Activated naive CD4-positive, alpha-beta T cell treated with anti-CD3 and anti-CD28 coated beads, Interleukin-2, amount 10 ng/mL, durations not matched to agents 7 days and 5 days (primary cell): ENCODE measurements around the gene PEAR1.

Experiments used
- CTCF ChIA-PET: fragments of 350-600 bp; sonication (Branson Sonifier 250); formaldehyde crosslinking; loops from one replicate; lab custom pipeline; 2021; ENCODE audit warnings: antibody characterized with exemption; lab: Charles Lee
- DNase-seq: peaks from one replicate; pipeline ENCODE4 v3.0.0-alpha.2; 2020
- H3K27ac Mint-ChIP-seq: one replicate; pipeline ENCODE4 v1.8.0; 2021; ENCODE audit warnings: mild to moderate bottlenecking, moderate library complexity, mixed read lengths
- H3K27me3 Mint-ChIP-seq: one replicate; pipeline ENCODE4 v1.8.0; 2021; ENCODE audit warnings: mild to moderate bottlenecking, mixed read lengths
- H3K36me3 Mint-ChIP-seq: one replicate; pipeline ENCODE4 v1.8.0; 2021; ENCODE audit warnings: mixed read lengths
- H3K4me1 Mint-ChIP-seq: one replicate; pipeline ENCODE4 v1.8.0; 2021; ENCODE audit warnings: mixed read lengths
- H3K4me3 Mint-ChIP-seq: one replicate; pipeline ENCODE4 v1.8.0; 2021; ENCODE audit warnings: mild to moderate bottlenecking, moderate library complexity, mixed read lengths
- H3K9me3 Mint-ChIP-seq: one replicate; pipeline ENCODE4 v1.8.0; 2021; ENCODE audit warnings: mixed read lengths

The PEAR1 gene

DNA sequence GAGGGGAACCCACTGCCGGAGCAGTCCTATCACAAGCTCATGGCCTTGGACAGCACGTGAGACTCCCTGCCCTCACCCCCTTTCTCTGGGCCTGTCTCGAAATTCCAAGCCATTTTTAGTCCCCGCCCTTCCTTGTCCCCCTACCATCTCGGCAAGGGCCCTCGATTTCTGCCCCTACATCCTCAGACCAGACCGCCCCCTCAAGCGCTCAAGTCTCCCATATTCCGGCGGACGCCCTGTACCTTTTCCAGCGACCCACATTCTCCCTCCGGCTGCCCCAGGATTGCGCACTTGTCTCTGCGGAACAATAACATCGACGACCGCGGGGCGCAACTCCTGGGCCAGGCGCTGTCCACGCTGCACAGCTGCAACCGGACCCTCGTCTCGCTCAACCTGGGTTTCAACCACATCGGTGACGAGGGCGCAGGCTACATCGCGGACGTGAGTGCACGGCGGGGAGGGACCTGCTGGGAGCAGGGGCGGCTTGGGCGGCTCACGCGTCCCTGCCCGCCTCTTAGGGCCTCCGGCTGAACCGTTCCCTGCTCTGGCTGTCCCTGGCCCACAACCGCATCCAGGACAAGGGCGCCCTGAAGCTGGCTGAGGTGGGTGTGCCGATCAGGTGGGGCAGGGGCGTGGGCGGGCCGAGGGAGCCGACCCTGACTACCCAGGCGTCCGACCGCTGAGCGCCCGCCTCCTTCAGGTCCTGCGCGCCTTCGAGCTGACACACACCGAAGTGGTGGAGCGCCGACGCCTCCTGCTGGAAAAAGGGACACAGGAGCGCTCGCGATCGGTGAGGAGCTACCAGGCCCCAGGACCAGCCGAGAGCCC lies 33.9 kb downstream of the PEAR1 start:
- Mint-ChIP-seq H3K9me3 (no peaks in the 10 kb centered on the region), H3K4me3 (no peak overlapping the region), H3K4me1 (peaks cover 22% of the 10 kb centered on the region), H3K36me3 (peaks cover 3% of the 10 kb centered on the region), H3K27ac (no peak overlapping the region), H3K27me3 (peaks cover 100% of the 10 kb centered on the region)
- CTCF ChIA-PET: interaction anchor here (0.6 to 11.2 kb wide), 21 partner anchors 8 to 268 kb away, joined by 3 to 105 read pairs (median 4); partner anchors contain the start of genes NTRK1 and PEAR1
- DNase-seq: peak; percentile 85

GRCh38 chr1:156928043-156928602 lies 34.6 kb downstream of the PEAR1 start:
- H3K4me1 Mint-ChIP-seq: peaks cover 22% of the 10 kb centered on the region
- peaks cover 100% of the 10 kb centered on the region for H3K27me3 Mint-ChIP-seq
- peaks cover 3% of the 10 kb centered on the region for H3K36me3 Mint-ChIP-seq
- H3K9me3 Mint-ChIP-seq: no peaks in the 10 kb centered on the region
- DNase-seq: no peak
- peak overlapping the region; percentile 16 for H3K4me3 Mint-ChIP-seq
- CTCF ChIA-PET: interaction anchor here (0.6 to 11.2 kb wide), 20 partner anchors 9 to 269 kb away, joined by 3 to 105 read pairs (median 4); partner anchors contain the start of genes NTRK1 and PEAR1
- peak overlapping the region; percentile 62 for H3K27ac Mint-ChIP-seq

DNA sequence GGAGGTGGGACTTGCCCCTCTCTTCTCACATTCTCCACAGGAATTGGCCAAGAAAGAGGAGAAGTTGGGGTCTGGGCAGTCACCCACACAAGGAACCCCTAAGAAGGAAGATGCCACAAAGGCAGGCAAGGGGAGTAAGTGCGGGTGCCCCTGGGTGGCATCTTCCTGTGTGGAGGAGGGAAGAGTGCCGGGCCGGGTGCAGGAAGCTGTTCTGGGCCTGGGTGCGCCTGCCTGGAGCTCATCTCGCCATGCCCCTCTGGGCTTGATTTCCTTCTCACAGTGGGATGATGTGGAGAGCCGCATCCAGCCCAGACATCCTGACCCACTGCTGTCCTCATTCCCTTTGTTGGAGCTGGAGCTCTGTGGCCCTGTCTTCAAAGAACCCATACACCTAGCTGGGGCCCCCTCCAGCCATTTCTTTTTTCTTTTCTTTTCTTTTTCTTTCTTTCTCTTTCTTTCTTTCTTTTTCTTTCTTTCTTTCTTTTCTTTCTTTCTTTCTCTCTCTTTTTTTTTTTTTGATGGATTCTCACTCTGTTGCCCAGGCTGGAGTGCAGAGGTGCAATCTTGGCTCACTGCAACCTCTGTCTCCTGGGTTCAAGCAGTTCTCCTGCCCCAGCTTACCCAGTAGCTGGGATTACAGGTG lies 36.2 kb downstream of the PEAR1 start:
- Mint-ChIP-seq H3K9me3 (no peaks in the 10 kb centered on the region), H3K27me3 (peaks cover 95% of the 10 kb centered on the region), H3K36me3 (no peaks in the 10 kb centered on the region), H3K27ac (no peak overlapping the region), H3K4me1 (peaks cover 18% of the 10 kb centered on the region), H3K4me3 (no peak overlapping the region)
- DNase-seq: no peak
- CTCF ChIA-PET: interaction anchor here (0.9 to 11.2 kb wide), 6 partner anchors 8 to 203 kb away, joined by 3 to 105 read pairs (median 10); partner anchors contain the start of gene PEAR1

DNA sequence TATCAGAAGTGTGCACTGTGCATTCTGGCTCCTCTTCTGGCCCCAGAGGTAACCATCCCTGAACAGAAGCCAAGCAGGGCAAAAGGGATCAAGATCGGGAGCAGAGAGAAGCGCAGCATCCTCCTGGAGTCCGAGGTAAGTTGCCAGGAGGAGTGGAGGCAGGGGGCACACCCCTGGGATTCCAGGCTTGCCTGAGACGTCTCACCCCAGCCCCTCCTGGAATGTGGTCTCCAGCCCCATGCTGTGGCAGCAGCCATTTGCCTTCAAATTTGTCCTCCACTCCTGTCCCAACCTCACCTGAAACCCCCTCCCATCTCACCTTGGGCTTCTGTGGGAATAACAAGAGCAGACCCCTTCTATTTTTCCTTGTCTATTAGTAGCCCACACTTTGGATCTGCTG lies 37.0 kb downstream of the PEAR1 start:
- H3K36me3 Mint-ChIP-seq: no peaks in the 10 kb centered on the region
- DNase-seq: no peak
- peaks cover 18% of the 10 kb centered on the region for H3K4me1 Mint-ChIP-seq
- H3K9me3 Mint-ChIP-seq: no peaks in the 10 kb centered on the region
- CTCF ChIA-PET: no interaction called here
- H3K4me3 Mint-ChIP-seq: no peak overlapping the region
- peaks cover 88% of the 10 kb centered on the region for H3K27me3 Mint-ChIP-seq
- H3K27ac Mint-ChIP-seq: no peak overlapping the region

DNA sequence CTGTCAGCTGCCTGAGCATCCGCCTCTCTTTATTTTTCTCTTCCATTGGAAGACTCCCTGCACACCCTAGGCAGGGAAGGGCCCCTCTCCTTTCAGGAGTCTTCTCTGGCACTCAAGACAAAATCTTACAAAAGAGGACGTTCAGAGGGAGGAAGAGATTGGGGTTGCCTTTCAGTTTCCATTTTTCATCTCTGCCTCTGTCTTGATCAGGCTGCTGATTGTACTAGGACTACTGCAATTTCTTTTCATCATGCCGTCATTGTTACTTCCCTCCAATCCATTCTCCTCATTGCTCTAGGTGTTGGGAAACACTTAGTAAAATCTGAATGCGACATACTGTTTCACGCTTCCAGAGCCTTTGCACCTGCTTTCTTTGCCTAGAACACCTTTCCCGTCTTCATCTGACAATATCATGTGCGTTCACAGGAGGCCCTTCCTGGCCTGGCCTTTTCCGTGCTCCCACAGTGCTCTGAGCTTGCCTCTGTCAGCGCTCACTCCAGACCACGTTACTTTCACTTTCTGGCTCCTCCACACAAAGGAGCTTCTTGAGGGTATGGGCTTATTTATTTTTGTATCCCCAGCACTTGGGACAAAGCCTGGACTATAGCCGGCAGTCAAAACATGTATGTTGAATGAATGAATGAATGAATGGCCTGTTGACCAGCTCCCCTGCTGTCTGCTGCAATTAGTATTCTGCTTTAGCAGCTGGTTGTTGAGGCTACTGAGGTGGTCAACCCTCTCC lies 37.9 kb downstream of the PEAR1 start:
- H3K9me3 Mint-ChIP-seq: no peaks in the 10 kb centered on the region
- H3K27me3 Mint-ChIP-seq: peaks cover 79% of the 10 kb centered on the region
- peaks cover 18% of the 10 kb centered on the region for H3K4me1 Mint-ChIP-seq
- CTCF ChIA-PET: interaction anchor here (0.7 to 1.0 kb wide), 3 partner anchors 20 to 159 kb away, joined by 3 to 4 read pairs (median 3); no protein-coding TSS in a partner anchor
- H3K27ac Mint-ChIP-seq: no peak overlapping the region
- H3K4me3 Mint-ChIP-seq: no peak overlapping the region
- DNase-seq: peak; percentile 31
- no peaks in the 10 kb centered on the region for H3K36me3 Mint-ChIP-seq

DNA sequence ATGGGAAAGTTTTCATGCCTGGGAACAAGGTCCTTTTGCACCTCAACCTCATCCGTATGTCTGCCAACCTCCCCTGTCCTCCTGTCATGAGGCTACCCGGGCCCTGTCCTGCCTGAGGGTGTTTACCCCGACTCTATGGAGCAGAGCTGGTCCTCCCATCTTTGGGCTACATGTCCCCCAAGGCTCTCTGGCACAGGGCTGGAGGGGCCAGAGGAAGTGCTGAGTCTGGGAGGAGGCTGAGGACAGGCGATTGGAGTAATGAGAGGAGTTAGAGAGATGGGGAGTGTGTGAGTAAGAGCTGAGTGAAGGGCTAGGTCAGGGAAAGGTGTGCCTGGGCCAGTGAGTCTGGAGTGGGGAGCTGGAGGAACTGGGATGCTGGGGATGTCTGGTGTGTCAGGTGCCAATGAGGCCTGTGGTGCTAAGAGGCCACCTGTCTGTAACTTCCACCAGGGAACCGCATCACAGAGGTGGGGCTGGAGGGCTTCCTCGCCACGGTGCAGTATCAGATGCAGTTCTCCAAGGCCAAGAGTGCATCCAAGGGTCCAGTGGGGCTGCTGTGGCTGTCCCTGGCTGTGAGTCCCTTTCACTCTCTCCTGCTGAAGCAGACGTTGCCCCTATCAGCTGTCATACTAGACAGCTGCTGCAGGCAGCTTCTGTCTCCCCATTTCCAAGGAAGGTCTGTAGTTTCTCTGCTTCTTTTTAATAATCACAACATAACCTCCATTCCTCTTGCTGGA lies 38.6 kb downstream of the PEAR1 start:
- H3K9me3 Mint-ChIP-seq: no peaks in the 10 kb centered on the region
- H3K4me1 Mint-ChIP-seq: peaks cover 16% of the 10 kb centered on the region
- no peak for DNase-seq
- no peak overlapping the region for H3K27ac Mint-ChIP-seq
- no peak overlapping the region for H3K4me3 Mint-ChIP-seq
- H3K27me3 Mint-ChIP-seq: peaks cover 71% of the 10 kb centered on the region
- no peaks in the 10 kb centered on the region for H3K36me3 Mint-ChIP-seq
- CTCF ChIA-PET: interaction anchor here (0.6 to 1.0 kb wide), 4 partner anchors 21 to 158 kb away, joined by 3 to 4 read pairs (median 3); no protein-coding TSS in a partner anchor

- Mint-ChIP-seq H3K27me3 (peaks cover 61% of the 10 kb centered on the region), H3K9me3 (no peaks in the 10 kb centered on the region), H3K4me3 (no peak overlapping the region), H3K27ac (no peak overlapping the region), H3K36me3 (peaks cover under 1% of the 10 kb centered on the region), H3K4me1 (peaks cover 10% of the 10 kb centered on the region)
- CTCF ChIA-PET: no interaction called here
- DNase-seq: no peak
Measured at GRCh38 chr1:156933136-156933535, 39.6 kb downstream of the PEAR1 start.

DNA sequence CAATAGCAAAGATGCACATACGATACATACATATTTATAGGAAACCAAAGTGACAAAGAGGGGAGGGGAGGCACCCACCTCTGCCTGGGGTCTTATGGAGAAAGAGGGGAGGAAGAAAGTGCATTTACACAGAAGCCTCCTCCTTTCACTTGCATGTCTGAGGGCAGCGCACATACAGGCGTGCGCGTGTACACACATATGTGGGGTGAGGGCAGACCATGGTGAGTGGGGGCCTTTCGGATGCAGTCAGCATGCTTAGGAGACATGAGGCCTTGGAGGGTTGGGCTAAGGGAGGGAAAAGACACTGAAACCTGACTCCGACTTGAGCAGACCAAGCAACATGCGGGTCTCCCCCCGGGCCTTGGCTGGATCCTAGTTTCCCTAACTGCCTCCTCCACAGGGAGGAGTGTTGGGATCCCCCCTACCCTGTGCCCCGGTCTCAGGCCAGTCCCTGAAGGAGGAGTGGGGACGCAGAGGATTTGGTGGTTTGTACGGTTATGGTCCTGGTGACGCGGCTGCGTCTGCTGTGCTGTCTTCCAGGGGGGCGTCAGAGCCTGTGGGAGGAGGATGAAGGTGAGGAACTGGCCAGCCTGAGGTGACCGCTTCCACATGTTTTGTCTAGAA lies 42.1 kb downstream of the PEAR1 start:
- Mint-ChIP-seq H3K27me3 (peaks cover 36% of the 10 kb centered on the region), H3K4me3 (no peak overlapping the region), H3K27ac (no peak overlapping the region), H3K4me1 (peaks cover 8% of the 10 kb centered on the region), H3K9me3 (no peaks in the 10 kb centered on the region), H3K36me3 (peaks cover 10% of the 10 kb centered on the region)
- no peak for DNase-seq
- CTCF ChIA-PET: interaction anchor here (1.3 kb wide), 1 partner anchor 35 kb away, joined by 3 read pairs; no protein-coding TSS in a partner anchor

DNA sequence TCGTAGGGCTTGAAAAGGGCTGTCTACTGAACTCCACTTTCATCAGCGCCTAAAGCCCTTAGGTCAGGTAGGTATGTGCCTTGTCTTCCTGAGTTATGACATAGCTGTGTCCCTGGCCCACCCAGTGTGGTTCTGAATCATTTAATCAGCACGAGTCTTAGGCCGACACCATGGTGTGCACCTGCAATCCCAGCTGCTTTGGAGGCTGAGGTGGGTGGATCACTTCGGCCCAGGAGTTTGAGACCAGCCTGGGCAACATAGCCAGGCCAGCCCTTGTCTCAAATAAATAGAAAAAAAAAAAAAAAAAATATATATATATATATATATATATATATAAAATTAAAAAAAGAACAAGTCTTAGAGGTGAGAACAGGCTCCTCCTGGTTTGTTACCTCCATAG lies 42.7 kb downstream of the PEAR1 start:
- Mint-ChIP-seq H3K9me3 (no peaks in the 10 kb centered on the region), H3K27ac (no peak overlapping the region), H3K36me3 (peaks cover 13% of the 10 kb centered on the region), H3K27me3 (peaks cover 31% of the 10 kb centered on the region), H3K4me1 (peaks cover 6% of the 10 kb centered on the region), H3K4me3 (no peak overlapping the region)
- no peak for DNase-seq
- CTCF ChIA-PET: interaction anchor here (1.3 to 2.9 kb wide), 2 partner anchors 9 to 34 kb away, joined by 3 to 12 read pairs; no protein-coding TSS in a partner anchor

- H3K27ac Mint-ChIP-seq: no peak overlapping the region
- H3K27me3 Mint-ChIP-seq: peaks cover 25% of the 10 kb centered on the region
- peaks cover 14% of the 10 kb centered on the region for H3K36me3 Mint-ChIP-seq
- H3K4me1 Mint-ChIP-seq: peaks cover under 1% of the 10 kb centered on the region
- CTCF ChIA-PET: interaction anchor here (1.3 to 2.9 kb wide), 3 partner anchors 8 to 34 kb away, joined by 3 to 12 read pairs (median 3); no protein-coding TSS in a partner anchor
- H3K4me3 Mint-ChIP-seq: no peak overlapping the region
- no peak for DNase-seq
- H3K9me3 Mint-ChIP-seq: no peaks in the 10 kb centered on the region
Measured at GRCh38 chr1:156936721-156937220, 43.3 kb downstream of the PEAR1 start.

DNA sequence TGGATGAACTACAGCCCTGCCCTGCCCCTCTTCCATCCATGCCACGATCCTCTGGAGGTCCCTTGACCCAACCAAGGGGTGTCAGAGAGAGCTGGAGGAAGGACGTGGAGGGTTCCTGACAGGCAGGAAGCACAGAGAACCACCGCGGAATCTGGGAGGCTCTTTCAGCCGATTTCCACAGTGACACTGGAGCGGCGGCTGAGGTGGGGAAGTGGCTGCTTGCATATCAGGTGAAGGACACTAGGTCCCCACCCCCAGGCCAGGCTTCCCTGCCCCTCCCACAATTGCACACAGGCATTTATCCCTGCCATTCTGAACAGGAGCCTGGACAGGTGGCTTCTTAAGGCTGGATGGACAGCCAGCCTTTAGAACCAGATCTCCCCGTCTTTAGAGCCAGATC lies 44.4 kb downstream of the PEAR1 start:
- no peaks in the 10 kb centered on the region for H3K4me1 Mint-ChIP-seq
- peaks cover 14% of the 10 kb centered on the region for H3K27me3 Mint-ChIP-seq
- no peaks in the 10 kb centered on the region for H3K9me3 Mint-ChIP-seq
- H3K36me3 Mint-ChIP-seq: peaks cover 19% of the 10 kb centered on the region
- no peak for DNase-seq
- CTCF ChIA-PET: interaction anchor here (1.5 to 2.9 kb wide), 2 partner anchors 9 to 10 kb away, joined by 3 to 12 read pairs; no protein-coding TSS in a partner anchor
- no peak overlapping the region for H3K27ac Mint-ChIP-seq
- H3K4me3 Mint-ChIP-seq: no peak overlapping the region

DNA sequence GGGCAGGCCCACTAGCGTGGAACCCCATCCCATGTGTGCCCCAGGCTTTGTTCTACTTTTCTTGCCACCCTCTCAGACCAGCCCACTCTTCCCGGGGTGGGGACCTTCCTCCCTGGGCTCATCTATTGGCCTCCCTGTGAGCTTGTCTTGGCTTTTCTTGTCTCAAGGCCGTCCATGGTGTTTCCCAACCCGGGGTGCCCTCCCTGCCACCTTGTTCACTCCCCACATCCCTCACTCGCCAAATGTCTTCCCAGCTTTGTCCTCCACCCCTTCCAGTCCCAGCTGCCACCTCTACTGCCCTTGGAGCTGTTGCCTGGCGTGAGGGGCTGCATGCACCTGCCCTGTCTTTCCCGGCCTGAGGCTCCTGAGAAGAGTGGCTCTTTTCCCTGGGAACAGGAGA lies 45.3 kb downstream of the PEAR1 start:
- Mint-ChIP-seq H3K27me3 (peaks cover 4% of the 10 kb centered on the region), H3K36me3 (peaks cover 22% of the 10 kb centered on the region), H3K27ac (no peak overlapping the region), H3K9me3 (no peaks in the 10 kb centered on the region), H3K4me3 (no peak overlapping the region), H3K4me1 (no peaks in the 10 kb centered on the region)
- no peak for DNase-seq
- CTCF ChIA-PET: interaction anchor here (2.9 kb wide), 1 partner anchor 11 kb away, joined by 12 read pairs; no protein-coding TSS in a partner anchor
